ENCODE data around the gene RFLNA.
A peak's percentile ranks its signal among the peaks of the same experiment; 100 is the strongest.

RFLNA gene

DNA sequence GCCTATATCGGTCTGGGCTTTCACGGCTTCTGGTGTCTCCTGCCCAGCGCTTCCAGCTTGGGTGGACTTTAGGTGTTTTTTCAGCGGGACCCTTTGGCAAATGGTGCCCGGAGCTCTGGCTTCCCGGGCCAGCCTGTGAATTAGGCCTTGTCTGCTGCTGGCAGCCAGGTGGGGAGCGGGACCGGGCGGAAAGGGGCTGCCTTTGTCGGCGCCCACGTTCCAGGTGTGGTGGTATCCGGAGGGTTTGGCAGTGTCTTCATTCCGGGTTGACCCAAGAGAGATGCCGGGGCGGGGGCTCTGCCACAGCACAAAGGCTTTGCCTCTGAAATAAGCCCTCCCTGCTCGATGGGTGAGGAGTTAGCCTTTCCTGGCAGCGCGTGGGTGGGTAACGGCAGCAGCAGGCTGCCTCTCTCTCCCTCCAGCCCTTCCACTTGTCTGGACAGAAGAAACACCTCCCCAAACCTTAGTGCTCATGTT lies 9.5 kb downstream of the RFLNA start:
- no peak for DNase-seq

DNA sequence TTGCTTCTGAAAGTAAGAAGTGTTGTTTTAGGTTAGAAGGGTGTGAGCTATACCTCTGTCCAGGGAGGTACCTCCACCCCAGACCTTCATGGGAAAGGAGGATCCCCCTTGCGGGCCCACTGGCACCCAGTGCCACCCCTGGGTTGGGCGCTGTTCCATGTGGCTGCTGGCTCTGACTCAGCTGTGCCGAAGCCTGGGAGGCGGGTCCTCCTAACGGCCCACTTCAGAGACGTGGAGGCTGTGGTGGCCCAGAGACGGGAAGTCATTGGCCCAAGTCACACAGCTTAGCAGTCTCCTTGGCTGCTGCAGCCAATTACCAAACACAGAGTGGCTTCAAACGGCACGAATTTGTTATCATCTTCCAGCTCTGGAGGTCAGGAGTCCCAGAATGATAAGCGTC lies 10.2 kb downstream of the RFLNA start:
- DNase-seq = no peak

DNA sequence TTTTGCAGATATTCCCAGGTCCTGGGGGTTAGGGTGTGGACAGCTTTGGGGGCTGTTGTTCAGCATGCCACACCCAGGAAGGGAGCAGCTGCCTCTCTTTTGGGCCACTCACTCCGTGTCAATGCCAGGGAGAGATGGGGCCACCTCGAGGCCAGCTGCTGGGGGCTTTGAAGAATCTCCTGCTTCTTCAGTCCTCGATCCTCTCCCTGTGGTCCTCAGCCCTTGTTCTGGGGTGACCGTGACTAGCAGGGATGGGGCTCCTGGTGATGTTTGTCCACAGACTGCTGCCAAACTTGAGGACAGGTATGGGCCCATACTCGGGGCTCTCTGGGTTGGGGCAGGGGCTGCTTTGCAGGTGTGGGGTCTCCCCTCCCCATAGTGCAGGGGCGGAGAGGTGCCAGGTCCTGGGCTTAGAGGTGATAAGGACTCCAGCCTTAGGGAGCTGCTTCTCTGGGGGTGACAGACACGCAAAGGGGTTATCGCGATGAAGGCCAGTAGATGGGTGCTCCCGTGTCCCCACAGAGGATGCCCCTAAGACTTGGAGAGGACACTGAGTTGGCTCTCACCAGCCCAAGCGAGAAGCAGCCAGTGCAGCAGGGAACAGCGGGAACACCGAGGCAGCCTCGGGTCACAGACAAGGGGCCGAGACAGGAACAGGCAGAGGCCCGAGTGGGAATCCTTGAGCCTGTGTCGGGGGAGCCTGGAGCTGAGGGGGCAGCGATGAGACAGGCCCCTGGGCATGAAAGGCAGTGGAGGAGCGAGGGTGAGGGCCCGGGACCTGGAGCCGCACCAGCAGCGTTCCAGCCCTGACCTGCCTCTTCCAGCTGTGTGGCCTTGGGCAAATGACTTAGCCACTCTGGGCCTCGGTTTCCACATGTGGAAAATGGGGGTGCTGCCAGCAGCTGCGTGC lies 11.1 kb downstream of the RFLNA start:
- DNase-seq = no peak

DNA sequence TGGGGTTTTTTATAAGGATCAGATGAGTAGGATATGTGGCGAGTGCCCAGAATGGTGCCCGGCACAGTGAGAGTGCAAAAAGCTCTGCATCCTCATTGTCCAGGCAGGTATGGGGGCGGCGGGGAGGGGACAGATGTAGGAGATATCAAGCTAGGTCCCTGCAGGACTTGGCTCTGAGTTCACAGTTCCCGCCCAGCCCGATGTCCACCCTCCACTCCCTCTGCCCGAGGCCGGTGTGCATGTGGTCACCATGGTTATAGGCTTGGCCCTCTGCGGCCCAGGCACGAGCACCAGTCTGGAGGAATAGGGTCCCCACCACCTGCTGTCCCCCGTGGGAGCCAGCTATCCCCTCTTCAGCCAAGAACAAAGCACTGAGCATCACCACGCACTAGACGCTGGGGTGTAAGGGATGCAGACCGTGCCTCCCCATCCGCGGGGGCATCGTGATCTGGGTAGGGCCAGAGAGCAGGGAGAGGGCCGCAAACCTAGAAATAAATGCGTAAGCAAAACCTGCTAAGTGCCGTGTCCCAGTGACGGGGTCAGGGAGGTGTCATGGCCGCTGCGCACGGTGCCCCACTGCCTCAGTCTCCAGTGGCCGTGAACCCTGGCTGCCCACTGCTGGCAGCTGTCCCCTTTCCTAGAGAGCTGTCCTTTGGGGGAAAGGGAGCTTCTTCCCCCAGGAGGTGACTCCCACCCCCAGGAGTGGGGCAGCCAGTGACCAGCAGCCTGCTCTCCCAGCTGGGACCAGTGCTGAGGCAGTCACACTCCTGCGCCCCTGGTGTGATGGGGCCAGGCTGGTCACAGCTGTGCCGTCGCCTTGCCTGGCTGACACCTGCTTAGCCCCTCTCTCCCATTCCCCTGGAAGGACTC lies 12.0 kb downstream of the RFLNA start:
- no peak for DNase-seq

DNA sequence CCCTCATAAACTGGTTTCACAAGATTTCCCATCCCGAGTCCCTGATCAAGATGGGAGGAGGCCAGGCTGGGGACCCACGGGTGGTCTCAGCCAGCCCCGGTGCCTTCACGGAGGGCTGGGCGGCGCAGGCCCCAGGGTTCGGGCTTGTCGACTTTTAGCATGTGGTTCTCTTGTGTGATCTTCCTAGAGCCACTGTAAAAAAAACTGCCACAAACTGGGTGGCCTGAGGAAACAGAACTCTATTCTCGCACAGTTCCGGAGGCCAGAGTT lies 12.6 kb downstream of the RFLNA start:
- no peak for DNase-seq

DNA sequence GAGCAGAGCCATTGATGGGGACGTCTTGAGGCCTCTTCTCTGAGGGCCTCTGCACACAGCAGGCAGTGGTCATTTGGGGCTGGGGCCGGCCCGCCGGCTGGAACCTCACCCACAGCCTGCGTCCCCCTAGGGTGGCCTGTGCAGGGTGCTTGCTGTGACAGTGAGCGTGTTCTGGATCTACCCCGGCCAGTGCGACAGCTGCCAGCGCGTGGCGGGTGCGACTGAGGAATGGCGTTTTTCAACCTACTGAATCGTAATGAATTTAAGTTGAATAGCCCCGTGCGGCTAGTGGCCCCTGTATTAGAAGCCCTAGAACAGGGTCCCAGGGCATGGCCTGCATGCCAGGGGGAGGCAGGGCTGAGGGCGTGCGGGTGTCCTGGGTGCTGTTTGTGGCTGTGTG lies 13.8 kb downstream of the RFLNA start:
- no peak for DNase-seq

DNA sequence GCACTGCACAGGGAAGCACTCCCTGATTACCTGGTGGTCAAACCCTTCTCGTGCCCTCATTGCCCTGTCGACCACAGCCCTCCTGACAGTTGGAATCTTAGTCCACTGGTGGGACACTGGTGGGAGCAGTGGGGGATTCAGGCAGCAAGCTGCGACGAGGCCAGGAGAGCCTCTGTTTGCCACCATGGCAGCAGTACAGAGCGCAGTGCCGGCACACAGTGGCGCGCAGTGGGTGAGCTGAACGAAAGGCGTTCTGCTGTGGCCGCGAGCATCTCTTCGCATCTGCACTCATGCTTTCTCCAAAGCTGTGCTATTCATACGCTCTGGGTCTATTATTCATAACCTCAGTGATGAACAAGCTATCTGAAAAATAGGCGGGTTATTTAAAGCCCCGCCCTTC lies 14.3 kb downstream of the RFLNA start:
- DNase-seq = no peak

DNA sequence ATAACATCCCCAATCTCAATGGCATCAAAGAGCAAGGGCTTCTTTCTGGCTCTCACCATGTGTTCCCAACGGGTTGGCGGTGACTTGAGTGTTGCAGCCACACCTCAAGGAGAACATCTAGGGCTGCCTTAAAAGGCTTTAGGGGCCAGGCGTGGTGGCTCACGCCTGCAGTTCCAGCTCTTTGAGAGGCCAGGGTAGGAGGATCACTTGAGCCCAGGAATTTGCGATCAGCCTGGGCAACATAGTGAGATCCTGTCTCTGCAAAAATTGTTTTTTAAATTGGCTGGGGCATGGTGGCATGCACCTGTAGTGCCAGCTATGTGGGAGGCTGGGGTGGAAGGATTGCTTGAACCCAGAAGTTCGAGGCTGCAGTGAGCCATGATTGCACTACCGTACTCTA lies 14.9 kb downstream of the RFLNA start:
- DNase-seq = no peak

DNA sequence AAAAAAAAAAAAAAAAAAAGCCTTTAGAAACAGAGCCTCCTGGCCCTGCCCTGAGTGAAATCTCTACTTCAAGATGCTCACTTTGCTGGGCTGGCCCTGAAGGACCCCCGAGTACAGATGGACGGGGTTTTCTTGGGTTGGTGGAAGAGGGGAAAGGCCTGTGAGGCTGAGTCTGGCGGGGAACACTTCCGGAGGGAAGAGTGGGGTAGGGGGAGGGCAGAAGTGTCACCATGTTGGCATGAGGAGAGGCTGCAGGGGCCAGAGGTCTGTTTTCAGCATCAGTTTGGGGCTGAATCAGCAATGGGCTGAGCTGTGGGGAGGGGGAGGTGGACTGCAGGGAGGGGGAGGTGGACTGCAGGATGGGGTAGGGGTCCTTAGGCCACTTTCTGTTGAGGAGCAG lies 15.3 kb downstream of the RFLNA start:
- DNase-seq = no peak

DNA sequence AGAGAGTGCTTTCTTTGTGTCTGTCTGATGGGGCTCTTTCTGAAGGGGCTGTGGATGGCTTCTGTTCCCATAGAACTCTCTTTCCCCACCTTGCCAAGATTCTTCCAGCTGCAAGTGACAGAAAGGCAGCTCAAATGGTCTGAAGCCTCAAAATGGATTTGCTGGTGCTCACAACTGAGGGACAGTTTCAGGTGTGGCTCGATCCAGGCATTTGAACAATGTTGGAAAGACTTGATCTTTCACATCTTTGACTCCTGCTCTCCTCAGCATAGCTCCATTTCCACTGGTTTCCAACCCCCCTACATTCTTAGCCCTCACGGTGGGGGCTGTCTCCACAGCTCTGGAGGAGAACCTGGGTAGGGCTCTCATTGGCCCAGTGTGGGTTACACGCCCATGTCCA lies 15.9 kb downstream of the RFLNA start:
- DNase-seq = no peak

DNA sequence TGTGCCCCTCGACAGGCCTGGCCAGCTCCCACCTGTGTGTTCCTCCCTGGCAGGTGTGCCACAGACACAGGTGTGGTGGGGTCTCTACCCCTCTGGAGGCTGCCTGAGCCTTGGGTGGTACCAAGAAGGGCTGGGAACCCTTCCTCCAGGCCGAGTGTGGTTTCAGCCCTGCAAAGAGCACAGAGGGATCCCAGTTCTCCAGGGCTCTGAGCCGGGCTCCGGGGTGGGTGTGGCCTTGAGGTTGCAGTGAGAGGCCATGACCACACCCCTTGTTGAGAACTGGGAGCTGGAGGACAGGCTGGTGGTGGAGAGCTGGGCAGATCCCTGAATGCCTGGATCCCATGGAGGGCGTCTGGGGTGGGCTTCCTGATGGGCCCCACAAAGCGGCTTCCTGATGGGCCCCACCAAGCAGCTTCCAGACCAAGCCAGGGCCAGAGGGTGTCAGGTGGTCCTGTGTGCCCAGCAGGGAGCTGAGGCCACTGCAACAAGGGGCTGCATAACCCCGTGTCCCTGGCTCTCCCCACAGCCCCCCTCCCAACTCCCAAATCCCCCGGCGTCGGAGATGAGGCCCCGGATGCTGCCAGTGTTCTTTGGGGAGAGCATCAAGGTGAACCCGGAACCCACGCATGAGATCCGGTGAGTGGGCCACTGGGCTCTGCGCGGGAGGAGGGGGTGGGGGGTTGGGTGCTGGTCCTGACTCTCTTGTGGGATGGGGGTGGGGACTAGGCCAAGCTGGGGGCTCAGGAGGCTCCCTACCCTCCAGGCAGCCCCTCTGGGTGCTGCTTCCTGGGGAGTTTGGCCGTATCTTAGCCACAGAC lies 16.6 kb downstream of the RFLNA start:
- DNase-seq = no peak

DNA sequence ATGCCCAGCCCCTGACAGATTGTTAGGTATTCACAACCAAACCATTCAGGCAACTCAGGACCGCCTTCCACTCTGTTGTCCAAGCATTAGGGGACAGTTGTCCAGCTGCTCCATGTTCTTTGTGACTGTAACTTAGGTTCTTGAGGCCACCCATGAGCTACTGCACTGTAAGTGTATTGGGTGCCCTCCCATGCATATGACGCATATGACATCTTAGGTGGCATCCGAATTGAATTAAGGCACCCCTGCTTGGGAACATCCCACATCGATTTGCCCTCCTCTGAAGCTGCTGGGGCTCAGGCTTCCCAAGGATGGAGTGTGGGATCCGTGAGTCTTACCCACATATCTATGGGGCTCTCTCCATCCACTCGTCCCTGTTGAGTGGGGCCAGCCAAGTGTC lies 17.7 kb downstream of the RFLNA start:
- DNase-seq = no peak

DNA sequence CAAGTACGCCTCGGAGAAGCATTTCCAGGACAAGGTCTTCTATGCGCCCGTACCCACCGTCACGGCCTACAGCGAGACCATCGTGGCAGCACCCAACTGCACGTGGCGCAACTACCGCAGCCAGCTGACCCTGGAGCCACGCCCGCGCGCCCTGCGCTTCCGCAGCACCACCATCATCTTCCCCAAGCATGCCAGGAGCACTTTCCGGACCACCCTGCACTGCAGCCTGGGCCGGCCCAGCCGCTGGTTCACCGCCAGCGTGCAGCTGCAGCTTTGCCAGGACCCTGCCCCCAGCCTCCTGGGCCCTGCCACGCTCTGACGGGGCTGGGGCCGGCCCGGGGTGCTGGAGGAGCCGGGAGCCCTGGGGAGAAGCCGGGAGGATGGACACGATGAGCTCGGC lies 19.3 kb downstream of the RFLNA start:
- no peak for DNase-seq

DNA sequence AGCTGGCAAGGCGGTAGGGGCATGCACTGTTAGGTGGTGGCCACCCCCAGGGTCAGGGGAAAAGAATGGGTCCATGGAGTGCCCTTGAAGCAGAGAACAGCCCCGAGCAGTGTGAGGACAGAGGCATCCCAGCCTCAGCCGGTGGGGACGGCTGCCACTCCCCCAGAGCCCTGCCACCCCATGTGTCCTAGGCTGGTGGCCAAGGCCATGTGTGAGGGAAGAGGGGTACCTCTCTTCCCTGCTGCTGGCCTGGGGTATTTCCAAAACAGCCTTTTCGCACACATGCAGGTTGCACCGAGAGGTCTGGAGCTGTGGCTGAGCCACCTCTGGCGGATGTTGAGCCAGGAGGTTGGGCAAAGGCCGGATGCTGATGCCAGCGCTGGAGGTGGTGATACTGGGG lies 19.9 kb downstream of the RFLNA start:
- no peak for DNase-seq

DNA sequence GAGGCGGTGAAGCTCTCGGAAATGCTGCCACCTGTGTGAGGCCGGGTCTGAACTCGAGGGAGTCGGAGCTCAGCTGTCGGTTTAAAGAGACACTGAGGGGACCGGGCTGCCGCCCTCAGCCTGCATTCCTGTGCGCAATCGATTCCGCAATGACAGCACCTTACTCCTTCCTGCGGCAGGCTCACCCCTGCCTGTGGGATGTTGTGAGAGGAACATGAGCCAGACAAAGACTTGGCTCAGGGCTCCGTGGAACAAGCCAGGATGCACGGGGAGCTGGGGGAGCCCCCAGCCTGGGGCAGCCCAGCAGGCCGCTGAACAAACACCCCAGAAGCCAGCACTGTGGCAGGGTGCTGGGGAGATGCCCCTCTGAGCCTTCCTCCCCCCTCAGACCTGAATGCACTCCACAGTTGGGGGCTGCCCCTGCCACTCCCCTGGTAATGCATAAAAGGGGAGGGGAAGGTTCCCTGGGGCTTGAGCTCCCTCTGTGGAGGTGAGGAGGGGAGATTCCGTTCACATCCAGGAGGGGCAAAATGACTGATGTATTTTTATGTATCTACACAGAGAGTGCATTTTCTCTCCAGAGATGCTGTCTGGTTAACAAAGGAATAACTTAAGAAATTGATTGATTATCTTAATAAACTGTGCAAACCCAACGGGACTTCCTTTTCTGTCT lies 20.6 kb downstream of the RFLNA start:
- no peak for DNase-seq

DNA sequence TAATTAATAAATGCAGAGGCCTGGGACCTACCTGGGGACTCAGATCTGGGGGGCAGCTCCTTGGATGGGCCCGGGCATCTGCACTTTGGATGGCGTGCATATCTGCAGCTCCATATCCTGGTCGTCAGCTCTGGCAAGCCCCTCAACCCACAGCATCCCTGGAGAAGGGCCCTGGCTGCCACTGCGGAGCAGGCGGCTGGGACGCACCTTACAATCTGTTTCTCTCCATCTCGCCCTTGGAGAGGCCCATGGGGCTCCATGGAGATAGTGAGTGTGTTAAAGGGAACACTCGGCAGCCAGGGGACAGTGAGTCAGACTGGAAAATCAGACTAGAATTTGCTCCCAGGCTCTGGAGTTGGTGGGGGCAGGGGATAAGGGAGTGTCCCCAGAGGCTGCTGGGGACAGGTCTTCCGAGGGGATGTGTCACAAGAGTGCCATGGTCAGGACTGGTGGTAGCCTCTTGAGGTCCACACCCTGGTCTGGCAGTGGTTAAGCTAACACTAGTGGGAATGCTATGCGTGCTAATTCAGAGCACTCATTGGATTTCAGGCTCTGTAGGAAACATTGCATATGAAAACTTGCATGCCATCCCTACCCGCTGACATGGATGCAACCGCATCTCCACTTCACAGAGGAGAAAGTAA lies 21.5 kb downstream of the RFLNA start:
- DNase-seq = no peak

DNA sequence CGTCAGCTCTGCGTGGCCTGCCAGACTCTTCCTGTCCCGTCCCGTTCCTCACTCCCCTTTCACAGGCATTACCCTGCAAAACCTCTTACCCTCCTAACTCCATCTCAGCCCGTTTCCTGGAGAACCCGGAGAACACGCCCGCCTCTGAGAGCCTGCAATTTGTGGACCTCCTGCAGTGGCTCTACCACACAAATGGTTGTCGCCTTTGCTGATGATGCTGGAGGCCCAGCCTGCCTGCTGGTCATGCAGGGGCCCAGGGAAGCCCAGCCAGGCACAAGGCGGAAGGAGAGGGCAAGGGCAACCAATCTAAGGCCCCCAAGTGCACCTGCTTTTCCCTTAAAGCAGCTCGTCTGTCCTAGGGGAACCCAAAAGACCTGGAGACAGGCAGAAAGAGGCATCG lies 22.5 kb downstream of the RFLNA start:
- no peak for DNase-seq

DNA sequence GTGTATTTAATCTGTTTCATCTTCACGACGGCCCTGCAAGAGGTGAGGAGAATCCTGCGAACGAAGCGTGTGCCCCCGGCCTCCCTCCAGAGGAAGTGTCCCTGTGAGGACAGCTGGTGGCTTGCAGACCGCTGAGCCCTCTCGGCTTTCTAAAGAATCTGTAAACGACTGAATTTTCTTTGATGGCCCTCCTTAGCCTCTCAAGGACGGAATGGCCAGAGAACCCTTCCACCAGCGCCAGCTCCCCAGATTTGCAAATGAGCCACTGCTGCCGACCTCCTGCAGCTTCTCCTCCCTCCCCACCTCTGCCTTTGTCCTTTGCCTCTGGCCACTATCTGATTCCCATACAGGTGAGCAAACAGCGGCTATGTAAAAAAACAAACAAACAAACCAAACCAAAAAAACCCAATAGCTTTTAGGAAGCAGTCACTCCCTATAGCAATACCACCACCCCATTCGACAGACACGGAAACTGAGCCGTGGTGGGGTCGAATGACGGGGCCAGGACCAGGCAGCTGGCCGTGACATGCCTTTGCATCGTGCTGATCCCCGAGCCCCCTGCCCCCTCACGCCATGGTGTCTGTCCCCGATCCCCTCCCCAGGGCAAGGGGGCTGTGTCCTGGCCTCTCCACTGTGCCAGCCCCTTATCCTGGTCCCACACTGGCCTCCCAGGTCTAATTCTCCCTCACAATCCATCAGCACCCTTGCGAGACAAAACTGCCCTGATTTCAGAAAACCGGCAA lies 23.6 kb downstream of the RFLNA start:
- no peak for DNase-seq

DNA sequence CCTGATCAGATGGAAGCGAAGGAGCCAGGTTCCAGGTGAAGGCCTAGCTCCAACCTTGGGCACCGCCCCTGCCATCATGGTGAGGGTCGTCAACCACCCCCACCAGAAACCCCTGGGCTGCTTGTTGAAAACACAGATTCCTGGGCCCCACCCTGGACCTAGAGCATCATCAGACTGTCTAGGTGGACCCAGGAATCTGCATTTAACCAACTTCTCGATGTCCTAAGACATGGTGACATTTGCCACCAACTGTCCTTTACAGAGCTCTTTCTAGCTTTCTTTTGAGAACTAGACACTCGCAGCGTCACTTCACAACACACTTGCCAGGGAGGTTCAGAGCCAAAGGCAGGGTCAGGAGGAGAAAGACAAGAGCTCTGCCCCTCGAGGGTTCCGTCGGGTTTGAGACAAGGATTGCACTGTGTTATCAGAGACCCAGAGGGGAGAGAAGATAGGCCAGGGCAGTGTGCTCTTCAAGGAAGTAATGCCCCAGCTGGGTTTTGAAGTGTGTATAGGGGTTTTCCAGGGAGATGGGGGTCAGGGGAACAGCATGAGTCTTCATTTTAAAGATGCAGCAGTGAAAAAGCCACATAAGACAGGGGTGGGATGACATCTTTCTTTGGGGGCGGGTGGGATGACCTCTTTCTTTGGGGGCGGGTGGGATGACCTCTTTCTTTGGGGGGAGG lies 24.6 kb downstream of the RFLNA start:
- no peak for DNase-seq

DNA sequence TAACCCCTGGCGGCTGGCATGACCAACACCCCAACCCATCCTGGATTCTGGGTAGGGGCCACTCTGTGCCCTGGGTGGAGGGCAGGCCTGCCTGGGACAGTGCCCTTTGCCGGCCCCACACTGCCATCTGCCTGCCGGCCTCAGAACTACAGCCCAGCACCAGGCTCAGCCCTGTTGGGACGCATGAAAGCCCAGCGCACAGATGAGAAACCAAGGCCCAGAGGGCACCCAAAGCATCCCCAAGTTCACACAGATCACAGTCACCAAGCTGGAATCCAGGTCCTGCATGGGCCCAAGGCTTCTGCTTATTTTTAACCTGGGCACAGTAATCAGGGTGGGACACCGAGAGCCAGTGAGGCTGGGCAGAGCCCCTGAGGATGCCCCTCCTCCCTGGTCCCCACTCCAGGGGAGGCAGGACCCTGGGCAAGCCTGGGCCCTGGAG lies 26.2 kb downstream of the RFLNA start:
- DNase-seq = peak; percentile 80
